ENCODE results near the gene IL1R1.

IL1R1 gene

DNA sequence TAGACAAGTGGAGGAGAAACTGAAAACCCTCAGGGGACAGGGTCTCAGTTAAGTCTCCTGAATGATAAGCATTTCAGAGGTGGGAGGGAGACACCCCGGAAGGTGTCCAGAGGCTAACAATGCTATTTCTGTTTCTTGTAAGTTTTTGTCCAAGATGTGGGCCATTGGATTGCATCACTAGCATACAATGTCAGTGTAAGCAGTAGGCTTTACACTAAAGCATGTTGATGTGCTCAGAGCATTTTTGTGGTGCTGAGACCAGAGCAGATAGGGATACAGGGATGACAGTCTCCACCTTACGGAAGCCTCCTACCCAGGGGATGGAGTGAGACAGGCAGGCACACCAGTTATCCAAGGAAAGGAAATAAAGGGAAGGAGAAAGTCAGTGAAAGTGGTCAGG, 2.2 kb upstream of the IL1R1 start:
- peak; percentile 63 for DNase-seq

DNA sequence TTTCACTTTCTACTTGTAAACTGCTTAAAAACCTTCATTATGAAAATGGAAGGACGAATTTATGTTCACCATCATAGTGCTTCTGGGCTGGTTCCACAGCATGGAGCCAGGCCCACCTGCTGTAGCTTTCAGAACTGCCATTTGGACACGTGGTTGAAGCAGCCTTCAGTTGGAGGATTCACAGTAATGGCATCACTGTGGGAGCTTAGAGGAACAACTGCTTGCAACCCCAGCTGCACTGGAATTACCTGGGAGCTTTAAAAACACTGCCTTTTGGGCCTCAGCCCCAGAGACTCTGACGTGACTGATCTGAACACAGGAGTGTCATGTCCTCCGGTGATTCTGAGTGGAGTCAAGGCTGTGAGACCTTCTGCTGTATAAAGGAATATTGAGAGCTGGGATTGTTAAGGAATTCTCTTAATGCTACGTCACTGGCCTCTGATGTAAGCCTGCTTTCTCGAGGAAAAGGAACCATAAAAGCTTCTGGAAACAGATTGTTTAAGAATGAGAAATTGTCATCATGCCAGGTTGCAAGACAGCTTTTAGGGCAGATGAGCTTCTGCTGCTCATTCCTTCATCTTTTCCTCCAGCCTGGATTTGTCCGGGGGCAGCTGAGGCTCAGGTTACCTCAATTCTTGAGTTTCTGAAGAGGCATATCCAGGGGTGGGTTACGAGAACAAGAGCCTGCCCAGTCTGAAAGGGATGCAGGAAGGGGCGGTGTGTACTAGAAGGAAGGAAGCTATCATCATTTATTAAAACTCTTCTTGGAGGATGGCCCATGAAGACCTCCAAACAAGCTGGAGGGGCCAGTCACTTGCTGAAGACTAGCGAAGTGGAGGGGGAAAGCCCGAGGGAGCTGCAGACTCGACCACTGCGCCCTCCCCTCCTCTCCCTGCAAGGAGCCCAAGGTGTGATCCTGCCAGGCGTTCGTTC, 1.3 kb upstream of the IL1R1 start:
- peak; percentile 96 for DNase-seq

DNA sequence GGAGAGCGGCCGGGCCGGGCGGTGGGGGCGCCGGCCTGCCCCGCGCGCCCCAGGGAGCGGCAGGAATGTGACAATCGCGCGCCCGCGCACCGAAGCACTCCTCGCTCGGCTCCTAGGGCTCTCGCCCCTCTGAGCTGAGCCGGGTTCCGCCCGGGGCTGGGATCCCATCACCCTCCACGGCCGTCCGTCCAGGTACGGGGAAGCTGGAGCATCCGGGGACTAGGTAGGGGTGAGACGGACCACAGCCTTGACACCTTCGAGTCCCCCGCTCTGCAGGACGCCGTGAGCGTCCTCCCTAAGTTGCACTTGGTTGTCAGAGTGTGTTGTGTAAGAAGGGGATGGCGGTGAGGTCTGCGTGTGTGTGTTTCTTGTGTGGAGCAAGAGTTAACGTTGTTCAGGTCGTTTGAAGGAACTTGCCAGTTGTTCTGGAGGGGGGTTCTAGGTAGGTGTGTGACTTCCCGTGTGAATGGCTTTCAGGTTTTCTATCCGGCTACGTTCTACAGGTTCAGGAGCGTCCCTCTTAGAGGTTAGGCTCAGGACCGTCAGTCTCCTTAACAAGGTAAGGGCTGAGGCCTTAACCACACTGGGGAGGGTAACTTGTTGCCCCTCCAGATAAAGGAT, 393 bp downstream of the IL1R1 start:
- DNase-seq = peak; percentile 52

DNA sequence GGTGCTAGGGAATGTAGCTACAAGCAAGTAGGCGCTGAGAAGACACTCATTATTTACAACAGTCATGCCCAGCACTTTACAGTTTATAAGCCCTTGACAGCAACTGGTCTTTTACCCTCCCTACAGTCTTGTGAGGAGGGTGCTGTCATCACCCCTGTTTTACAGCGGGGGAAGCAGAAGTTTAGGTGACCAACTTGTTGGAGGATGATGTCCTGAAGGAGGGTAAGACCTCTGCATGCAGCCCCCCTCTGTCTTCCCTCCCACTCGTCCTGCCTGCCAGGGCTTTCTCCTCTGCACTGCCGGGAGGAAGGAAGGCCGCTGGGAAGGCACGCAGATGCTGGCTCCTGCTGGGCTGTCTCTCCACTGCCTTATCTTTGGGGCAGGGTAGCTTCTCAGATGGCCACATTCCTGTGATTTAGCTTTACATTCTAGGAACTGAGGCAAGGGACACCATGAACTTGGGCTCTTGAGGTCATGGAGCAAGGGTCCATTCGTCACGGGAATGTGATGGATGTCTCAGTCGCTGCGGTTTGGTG, 972 bp downstream of the IL1R1 start:
- DNase-seq = peak; percentile 22

DNA sequence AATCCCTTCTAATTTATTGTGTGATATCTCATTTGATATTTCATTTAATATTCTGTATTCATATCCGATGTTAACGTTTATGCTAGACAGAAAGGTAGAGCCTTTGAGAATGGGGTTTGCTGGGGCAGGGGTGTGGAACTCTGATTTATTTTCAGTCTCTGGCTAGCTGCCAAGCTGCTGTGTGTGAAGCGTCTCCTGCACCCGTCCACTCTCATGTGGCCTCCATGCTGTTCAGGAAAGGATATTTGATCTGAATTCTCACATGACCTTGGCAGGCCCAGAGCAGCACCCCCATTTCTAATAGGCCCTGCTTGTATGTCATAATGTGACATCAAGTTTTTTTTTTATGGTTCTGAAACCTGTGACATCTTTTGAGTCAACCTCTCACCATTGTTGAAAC, 1.6 kb downstream of the IL1R1 start:
- DNase-seq = no peak

DNA sequence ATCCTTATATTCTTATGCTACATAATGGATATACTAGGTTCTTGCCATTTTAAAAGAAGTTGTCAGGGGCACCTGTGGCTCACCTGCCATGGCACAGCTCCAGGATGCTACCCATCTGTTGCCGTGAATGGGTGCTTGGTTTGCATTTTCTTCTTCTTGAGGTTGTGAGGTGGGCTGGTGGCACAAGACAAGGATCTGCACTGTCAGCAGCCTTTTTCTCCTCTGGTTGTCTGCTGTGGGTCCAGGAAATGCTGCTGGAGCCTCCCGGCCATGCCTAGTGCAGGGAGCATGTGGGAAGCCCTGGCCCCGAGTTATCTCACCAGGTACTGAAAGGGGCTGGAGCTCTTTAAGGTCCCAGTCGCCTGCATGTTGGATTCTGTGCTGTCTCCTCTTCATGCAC, 2.6 kb downstream of the IL1R1 start:
- no peak for DNase-seq

DNA sequence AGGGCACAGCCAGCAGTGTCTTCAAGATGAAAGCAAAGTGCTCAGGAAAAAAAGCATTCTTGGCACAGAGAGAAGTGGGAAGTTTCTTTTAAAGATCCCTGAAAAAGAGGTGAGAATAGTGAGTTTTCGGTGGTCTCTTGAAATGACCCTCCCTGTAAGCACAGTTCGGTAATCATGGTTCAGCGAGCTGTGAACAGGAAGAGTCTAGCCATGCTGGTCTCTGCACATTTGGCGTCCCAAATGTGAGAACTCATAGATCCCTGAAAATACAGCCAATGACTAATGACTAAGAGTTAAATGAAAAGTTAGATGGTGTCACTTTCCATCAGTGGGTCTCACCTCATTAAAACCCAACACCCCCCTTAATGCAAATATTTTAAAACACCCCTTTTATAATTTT, 3.4 kb downstream of the IL1R1 start:
- DNase-seq = no peak

DNA sequence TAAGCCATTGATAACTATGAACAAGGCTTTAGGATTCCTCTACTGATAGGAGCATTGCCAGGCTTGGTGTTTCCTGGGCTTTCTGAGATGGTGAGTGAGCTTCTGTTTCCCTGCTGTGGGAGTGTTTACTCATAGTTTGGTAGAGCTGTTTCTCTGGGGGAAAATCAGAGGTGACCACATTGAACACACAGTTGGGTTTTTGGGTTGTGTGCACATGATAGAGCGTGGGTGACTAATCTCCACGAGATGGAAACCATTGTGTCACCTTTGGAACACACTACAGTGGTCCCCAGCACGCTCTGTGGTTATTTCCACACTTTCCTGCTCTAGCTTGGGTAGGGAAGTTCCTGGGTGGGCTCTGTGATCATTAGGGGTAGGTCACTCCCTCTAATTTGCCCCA, 5.4 kb downstream of the IL1R1 start:
- peak; percentile 23 for DNase-seq

DNA sequence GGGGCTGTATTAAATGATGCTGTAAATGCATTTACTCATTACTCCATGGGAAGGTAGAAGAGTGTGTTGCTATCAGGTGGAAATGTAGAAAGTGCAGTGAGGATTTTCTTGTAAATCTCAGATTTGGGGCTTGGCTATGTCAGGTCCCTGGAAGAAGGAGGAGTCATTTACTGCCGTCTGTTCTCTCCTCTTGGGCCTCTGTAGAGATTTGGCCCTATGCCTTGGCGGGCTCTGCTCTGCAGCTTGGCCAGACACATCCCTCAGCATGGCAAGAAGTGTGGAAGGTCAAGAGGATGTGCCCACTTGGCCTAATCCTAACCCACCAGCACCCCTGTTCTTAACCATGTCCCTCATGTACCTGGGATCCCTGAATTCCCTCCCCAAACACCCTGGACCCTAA, 6.7 kb downstream of the IL1R1 start:
- no peak for DNase-seq

DNA sequence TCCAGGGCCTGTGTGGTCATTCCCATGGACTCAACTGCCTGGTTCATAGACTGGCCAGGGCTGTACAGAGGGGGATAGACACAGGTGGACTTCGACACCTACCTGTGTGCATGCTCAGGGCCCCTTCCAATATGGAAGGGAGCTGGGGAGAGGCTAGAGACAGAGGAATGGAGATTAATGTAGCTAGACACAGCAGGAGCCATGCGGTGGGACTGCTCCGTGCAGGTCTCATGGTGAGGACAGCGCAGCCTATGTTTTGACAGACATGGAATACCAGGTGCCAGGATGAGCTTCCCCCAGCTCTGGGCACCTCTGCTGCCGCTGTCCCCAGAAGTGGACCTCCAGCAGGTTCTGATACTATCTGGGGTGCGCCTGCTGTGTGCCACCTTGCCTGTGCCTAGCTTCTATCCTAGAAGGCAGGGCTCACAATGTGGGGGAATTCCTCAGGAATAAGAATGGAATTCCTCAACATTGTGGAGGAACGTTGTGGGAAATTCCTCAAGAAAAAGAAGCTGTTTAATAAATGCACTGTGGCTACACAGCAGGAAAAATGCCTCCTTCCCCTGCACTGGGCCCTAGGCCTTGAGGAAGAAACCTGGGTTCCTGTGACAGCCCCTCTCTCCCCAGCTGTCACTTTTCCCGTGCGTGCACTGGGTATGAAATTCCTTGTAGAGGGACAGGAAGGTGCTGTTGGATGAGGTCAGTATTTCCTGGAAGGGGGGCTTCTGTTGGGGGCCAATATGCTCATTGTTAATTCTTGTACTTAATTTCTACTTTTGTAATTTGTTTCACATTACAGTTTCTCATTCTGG, 7.3 kb downstream of the IL1R1 start:
- peak; percentile 41 for DNase-seq

DNA sequence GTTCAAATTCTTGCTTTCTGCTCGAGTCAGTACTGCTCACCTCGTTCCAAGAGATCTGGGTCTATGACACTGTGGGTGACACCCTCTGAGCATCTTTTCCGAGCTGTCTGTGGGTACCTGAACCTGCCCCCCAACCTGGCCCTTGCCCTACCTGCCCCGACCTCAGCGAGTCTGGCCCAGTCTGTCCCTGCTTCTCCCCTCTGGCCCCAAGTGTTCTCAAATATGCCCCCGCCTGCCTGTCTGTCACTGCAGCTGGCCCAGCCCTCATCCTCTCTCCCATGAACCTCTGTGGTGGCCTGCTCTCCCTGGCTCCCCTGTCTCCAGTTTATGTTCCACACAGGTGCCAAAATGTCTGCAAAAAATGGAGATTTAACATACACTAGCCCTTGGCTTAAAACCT, 11.8 kb downstream of the IL1R1 start:
- no peak for DNase-seq

DNA sequence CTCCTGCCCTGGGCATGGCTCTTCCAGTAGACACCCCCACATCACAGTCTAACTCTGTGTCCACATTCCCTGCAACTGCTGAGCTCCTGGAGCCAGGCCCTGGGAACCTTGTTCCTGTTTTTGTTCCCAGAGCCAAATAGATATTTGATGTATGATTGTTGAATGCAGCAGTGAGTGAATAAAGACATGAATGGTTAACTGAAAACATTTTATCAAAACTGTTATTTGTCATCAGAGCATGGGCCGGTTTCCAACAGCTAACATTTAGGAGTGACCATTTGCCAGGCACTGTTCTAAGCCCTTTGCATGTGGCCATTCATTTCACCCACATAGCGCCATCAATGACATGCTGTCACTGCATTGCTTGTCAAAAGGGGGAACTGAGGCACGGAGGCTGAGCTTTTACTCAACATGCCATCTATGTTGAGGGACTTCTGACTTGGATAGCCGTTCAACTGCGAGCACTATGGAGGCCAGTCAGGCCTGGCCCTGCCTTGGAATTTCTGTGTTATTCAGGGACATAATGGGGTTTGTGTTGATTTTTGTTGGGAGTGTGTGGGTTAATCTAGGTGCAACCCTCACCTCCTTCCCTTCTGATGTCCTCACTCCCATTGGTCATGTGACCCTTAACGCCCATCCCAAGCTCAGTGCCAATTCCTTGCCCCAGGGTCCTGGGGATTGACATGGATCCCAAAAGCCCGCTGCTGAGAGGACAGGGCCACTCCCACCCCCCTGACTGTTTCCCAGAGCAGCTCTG, 12.6 kb downstream of the IL1R1 start:
- no peak for DNase-seq

DNA sequence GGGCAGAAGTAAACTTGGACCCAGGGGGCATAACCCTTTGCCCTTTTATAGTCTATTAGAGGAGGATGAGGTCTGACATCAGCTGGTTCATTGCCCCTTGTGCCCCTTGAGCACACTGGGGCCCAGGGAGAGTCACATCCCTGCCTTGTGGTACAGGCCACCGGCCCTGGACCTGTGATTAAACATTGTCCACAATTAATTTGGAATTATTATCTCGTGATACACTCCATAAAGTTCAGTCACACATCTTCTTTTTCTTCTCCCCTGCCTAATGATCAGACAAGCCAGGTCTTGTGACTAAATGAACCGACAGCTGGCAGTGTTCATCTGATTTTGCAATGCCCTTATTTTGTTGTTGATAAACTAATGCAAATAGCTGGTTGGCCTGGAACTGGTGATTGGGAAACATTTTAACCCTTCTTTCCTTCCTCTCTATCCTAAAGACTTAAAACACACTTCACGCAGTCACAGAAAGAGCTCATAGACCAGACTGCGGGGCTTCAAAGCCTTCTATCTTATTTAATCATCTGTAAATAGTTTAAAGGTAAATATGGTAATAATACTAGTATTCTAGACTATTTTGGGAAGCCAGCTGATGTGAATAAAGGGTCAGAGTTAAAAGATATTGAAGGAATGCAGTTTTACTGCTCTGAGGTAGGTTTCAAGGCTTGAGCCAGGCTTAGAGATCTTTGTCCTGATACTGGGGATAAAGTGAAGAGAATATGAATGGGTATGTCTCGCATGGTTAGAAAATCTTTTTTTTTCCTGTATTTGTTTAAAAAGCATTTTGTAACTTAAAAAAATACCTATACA, 13.4 kb downstream of the IL1R1 start:
- DNase-seq = peak; percentile 19

DNA sequence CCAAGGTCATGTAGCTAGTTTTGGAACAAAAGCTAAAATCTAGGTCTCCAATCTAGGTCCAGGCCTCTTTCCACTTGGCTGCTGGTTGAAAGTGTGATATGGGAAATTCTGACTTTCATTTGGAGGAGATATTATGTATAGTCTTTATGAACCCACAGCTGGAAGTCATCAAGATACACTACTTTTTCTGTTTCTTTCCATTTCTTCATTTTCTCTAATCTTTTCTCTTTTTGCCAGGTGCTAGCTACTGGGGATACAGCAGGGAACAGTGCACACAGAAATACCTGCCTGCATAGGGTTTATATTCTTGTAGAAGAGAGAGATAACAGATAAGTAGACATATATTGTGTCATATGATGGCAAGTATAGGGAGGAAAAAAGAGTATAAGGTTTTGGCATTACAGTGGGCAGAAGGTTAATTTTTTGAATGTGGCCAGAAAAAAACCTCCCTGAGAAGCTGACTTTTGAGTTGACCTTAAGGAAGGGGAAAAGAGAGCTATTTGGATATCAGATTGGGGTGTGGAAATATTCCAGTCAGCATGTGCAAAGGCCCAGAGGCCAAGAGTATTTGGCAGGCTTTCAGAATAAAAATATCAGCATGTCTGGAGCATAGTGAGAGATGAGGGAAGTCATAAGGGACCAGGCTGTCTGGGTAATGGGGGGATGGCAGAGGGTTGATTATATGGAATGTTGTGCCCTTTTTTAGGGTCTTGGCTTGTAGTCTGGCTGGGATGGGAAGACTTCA, 15.6 kb downstream of the IL1R1 start:
- DNase-seq = no peak

DNA sequence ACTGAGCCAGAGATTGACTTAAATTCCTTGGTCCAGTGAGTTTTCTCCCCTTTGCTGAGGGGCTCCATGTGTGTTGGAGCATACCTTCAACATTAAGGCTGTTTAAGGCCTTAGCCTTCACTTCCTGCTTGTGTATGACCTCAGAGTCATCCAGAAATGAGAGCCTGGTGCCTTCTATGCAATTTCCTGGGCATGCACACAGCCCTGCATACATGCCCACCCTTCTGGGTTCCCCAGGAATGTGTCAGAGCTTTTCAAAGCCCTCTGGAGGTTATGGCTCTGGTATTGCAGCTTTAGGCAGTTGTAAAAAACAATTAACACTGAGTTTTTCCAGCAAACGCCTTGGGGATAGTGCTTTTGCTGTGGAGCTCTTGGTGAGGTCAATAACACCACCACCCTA, 16.7 kb downstream of the IL1R1 start:
- peak; percentile 33 for DNase-seq

DNA sequence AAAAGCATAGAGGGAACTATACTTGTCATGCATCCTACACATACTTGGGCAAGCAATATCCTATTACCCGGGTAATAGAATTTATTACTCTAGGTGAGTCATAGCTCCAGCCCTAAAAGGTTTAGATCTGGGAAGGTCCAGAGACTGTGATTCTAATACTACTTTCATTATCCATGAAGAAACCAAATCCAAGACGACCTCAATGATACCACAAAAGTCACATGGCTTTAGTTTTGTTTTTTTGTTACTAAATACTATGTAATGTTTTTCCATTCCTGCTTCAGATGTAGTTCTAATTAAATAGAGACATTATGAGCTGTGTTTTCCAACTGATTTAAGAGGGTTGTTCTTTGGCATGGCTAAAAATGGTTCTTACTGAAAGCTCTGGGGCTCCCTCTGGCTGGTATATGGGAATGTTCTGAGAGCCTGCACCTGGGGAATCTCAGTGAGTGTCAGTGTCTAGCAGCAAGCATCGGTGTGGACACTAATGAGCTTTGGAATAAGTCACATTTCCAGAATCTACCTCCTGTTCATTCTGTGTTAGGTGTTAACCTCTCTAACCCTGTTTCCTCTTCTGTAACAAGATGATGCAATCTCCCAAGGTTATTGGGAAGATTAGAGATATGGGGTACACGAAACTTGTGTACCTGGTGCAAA, 23.8 kb downstream of the IL1R1 start:
- peak; percentile 78 for DNase-seq

DNA sequence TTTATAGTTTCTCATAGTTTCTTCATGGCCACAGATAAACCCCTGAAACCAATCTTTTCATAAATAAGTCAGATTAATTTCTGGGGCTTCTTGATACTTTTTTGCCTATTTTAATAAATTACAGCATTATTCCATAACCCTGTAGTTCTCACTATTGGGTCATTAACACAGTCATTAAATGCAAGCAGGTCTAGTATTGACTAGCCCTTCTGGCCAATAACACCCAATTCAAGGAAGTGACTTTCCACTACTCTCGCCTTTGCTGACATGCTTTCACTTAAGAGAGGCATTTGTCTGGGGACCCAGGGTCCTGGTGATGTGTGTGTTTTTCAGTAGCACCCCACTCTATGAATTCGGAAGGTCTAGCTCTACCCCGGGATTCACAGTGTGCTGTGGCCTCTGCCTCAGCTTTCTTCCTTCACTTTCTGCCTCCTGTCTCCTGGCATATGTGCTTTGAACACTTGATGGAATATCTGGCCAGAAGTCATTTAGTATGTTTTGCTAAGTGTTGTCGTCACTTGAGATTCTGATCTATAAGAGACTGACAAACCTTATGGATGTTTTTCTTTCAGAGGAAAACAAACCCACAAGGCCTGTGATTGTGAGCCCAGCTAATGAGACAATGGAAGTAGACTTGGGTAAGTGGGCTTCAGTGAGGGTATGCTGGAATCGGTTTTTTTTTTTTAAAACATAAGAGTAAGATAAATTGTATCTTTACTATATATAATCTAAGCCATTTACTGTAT, 25.7 kb downstream of the IL1R1 start:
- DNase-seq = no peak

DNA sequence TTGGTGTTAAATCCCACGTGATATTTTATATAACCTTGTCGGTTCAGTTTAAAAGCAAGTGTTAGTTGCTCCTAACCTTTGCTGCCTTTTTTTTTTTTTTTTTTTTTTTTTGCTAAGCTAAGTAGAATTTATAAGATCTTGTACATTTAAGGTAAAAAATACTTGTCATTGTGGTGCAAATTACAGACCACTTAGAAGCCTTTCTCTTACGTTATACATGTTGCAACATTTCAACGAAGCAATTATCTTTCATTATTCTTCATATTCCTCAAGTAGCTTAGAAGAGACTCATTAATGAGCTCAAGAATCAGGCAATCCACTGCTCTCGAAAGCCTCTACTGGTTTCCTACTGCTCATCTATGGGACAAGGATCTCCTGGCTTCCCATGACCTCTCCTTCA, 29.4 kb downstream of the IL1R1 start:
- DNase-seq = no peak

DNA sequence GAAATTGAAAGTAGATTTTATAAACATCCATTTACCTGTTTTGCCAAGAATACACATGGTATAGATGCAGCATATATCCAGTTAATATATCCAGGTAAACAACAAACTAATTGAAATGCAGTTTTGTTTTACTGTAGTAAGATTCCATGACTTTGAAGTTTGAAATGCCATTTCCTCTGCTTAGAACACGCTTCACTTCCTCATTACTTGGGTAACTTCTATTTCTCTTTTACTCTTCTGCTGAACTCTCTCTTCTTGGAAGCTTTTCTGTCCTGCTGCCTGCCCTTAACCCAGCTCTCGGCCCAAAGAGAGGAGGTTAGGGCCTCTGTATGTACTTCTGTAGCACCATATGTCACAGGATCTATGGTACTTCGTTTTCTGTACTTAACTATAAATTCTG, 30.2 kb downstream of the IL1R1 start:
- DNase-seq = no peak

DNA sequence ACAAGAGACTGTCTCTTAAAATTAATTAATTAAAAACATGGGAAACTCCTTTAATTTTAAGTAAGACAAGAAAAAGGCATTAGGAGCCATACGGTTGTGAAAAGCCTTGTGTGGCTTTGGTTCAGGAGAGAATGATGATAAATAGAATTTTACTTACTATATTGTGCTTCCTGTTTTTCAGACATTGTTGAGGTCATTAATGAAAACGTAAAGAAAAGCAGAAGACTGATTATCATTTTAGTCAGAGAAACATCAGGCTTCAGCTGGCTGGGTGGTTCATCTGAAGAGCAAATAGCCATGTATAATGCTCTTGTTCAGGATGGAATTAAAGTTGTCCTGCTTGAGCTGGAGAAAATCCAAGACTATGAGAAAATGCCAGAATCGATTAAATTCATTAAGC, 33.6 kb downstream of the IL1R1 start:
- no peak for DNase-seq
